ENCODE data around the gene MYCL.

Gene MYCL, protein sequence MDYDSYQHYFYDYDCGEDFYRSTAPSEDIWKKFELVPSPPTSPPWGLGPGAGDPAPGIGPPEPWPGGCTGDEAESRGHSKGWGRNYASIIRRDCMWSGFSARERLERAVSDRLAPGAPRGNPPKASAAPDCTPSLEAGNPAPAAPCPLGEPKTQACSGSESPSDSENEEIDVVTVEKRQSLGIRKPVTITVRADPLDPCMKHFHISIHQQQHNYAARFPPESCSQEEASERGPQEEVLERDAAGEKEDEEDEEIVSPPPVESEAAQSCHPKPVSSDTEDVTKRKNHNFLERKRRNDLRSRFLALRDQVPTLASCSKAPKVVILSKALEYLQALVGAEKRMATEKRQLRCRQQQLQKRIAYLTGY

DNA sequence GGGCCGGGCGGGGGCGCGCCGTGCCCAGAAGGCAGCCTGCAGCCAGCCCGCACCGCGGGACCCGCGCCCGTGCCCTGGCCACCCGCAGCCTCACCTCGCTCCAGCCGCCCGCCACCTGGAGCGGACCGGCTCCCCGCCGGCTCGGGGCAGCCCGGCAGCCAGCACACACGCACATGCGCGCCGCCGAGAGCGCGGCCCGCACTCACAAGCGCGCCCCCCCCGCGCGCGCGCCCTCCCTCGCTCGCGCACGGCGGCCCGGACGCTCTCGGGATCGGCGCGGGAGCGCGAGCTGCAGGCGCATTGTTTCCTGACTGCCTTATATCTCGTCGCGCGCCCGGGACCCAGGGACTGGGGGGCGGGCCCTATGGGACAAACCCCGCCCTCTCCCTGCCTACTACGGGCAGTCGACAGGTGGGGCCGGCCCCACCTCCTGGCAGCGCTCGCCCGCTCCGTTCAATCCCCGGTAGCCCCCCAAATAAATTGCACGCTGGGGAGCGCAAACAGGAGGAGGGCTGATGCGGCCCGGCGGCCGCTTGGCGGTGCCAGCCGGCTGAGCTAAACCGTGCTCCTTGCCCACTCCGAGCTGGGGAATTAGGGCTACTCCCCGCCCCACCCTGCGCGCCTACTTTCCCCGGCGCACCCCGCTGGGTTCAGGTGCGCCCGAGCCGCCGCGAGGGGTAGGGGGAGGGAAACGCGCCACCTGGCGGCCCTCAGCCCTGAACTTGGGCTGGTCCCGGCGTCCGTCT lies at the start of gene MYCL:
Gene MYCL (minus strand): TSS at position 204 of the 746 bp plus-strand sequence. CDS start 483 bp downstream, outside the sequence.
- Histone ChIP-seq H3K4me3 (peak within 1 kb of the TSS; percentile 49 to 74 (median 60)), H3K27ac (peak within 1 kb of the TSS in 19 of 21 experiments; percentile 14 to 82 (median 59))

DNA sequence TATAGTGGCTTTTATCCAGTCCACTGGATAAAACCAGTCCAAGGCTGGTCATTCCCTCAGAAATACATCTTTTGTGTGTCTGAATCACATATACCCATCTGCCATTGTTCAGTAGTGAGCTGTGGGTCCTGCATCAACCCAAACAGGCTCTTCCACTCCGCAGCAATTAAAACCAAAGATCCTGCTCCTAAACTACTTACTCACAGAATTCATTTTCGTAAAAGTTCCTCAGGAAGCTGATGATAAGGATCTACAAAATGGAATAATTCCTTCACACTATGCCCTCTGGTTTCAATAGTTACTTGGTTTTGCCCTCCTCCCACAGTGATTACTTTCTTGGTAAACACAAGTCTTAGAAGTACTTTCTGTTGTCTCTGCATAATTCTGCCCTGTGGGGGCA lies 48.2 kb upstream of the MYCL start:
- H3K27ac ChIP-seq = no peak overlapping the region
- H3K4me3 ChIP-seq = no peak overlapping the region

- H3K4me3 ChIP-seq = no peak overlapping the region
- no peak overlapping the region for H3K27ac ChIP-seq
These were observed 45.5 kb upstream of the MYCL start for GRCh38 chr1:39947260-39947659.

DNA sequence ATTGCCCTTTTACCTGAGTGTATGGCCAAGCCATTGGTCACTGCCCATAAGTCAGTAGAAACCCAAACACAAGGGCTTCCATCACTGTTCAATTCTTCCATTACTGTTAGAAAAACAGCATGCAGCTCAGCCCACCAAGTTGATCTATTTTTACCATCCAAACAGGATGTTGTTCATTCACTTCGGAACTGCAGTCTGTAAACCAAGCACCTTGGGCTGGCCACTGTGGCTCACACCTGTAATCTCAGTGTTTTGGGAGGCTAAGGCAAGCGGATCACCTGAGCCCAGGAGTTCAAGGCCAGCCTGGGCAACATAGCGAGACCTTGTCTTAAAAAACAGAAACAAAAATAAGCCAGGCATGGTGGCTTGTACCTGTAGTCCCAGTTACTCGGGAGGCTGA lies 44.5 kb upstream of the MYCL start:
- H3K27ac ChIP-seq = no peak overlapping the region
- H3K4me3 ChIP-seq = no peak overlapping the region

GRCh38 chr1:39944410-39945112 lies 42.8 kb upstream of the MYCL start:
- Histone ChIP-seq H3K4me3 (no peak overlapping the region), H3K27ac (no peak overlapping the region)

DNA sequence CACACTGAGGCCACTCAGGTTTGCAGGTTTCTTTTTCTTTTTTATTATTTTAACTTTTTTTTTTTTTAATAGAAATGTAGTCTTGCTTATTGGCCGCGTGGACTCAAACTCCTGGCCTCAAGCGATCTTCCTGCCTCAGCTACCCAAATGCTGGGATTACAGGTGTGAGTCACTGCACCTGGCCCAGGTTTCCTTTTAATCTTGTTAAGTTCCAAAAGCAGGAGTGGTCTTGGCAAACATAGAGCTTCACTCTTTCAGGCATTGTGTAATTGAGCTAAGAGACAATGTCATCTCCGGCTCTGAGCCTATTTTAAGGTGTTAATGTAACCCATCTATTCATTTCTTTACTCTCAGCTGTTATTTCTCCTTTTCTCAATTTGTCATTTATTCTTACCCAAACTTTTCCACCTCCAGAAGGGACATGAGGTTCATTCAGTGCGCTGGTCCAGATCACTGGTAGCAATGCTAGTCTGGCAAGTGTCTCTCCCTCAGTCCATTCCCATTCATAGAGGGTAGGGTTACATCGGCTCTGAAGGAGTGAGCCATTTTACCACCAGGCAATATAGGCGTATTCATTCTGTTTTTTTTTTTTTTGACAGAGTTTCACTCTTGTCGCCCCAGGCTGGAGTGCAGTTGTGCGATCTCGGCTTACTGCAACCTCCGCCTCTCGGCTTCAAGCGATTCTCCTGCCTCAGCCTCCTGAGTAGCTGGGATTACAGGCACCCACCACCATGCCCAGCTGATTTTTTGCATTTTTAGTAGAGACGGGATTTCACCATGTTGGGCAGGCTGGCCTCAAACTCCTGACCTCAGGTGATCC lies 42.0 kb upstream of the MYCL start:
- H3K27ac ChIP-seq = peak overlapping the region in 5 of 21 experiments; percentile 5 to 42 (median 25)
- no peak overlapping the region for H3K4me3 ChIP-seq

DNA sequence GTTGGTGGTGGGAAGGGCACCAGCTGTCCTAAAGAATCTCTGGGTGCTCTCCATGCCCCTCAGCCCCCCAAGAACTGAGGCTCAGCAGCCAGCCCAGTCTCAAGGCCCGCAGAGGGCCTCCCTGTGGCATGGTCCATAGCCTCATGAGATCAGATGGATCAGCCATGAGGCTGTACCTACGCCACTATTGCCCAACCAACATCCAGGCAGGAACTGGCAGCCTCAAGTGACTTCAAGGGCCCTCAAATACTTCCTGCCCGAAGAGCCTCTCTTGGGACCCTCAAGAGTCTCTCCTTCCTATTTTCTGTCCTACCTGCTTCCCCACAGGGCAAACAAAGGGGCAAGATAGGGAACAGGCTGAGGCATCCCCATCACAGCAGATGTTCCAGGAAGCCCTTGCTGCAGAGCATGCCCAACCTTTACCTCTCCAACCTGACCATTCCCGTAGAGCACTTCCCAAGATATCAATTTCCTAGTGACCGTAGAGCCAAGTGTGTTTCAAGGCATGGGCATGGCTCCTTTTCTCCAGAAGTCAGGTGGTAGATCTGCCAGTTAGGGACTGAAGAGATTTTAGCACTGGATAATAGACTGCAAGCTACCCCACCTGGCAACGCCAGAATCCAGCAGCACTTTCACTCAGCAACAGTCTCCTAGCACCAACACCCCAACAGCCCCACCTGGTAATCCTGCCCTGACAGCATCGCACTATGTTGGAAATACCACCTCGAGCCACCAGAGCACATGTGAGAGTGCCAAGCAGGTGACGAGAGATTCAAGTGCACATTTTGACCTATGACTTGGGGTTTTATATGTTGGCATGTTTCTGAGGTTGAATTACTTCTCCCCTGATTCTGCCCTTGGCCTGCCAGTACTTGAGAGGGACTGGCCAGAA lies 39.5 kb upstream of the MYCL start:
- no peak overlapping the region for H3K4me3 ChIP-seq

GRCh38 chr1:39940253-39940652 lies 38.5 kb upstream of the MYCL start:
- Histone ChIP-seq H3K27ac (peak overlapping the region in 10 of 21 experiments; percentile 1 to 78 (median 57)), H3K4me3 (no peak overlapping the region)

More for the DNA sequence above, 39.5 kb upstream of the MYCL start:
- peak overlapping the region in 10 of 21 experiments; percentile 1 to 78 (median 57) for H3K27ac ChIP-seq

GRCh38 chr1:39938856-39939255 lies 37.1 kb upstream of the MYCL start:
- Histone ChIP-seq H3K27ac (no peak overlapping the region), H3K4me3 (no peak overlapping the region)

DNA sequence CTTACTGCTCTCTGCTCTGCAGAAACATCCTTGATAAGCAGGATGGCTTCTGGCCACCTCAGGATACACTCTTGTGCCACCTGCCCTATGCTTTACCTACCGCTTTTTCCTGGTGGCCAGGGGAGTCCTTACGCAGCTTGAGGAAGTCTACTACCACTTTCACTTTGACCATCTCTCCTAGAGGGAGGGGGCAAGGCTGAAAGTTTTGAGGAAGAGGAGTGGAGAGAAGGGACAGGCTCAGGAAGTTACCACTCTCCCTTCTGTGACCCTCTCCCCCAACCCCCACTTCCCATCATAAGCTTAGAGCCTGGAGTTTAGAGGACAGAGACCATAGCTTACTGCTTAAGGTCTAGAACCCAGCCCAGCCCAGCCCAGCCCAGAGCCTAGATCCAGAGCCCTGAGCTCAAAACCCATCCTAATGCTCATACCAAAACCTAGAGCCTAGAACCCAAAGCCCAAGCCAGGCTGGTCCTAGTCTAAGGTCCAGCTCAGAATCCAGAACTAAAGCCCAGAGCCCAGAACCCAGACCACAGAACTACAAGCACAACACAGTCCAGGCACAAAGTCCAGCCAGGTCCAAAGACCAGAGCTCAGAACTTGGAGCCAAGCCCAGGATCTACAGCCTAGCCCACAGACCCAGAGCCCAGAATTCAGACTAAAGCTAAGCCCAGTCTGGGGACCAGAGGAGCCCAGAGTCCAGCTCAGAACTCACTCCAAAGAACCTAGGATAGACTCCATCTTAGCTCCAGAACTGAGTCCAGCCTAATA lies 35.2 kb upstream of the MYCL start:
- Histone ChIP-seq H3K4me3 (no peak overlapping the region), H3K27ac (peak overlapping the region in 4 of 21 experiments; percentile 14 to 53 (median 32))

- Histone ChIP-seq H3K27ac (peak overlapping the region in 20 of 21 experiments; percentile 5 to 82 (median 64)), H3K4me3 (no peak overlapping the region)
These were observed 32.5 kb upstream of the MYCL start for GRCh38 chr1:39933956-39934941.

- Histone ChIP-seq H3K27ac (no peak overlapping the region), H3K4me3 (no peak overlapping the region)
These were observed 27.3 kb upstream of the MYCL start for GRCh38 chr1:39928809-39929587.

GRCh38 chr1:39927538-39927937 lies 25.8 kb upstream of the MYCL start:
- Histone ChIP-seq H3K4me3 (no peak overlapping the region), H3K27ac (peak overlapping the region in 3 of 21 experiments; percentile 1 to 52 (median 42))

GRCh38 chr1:39926820-39927219 lies 25.1 kb upstream of the MYCL start:
- H3K4me3 ChIP-seq = no peak overlapping the region
- H3K27ac ChIP-seq = peak overlapping the region in 4 of 21 experiments; percentile 1 to 52 (median 44)

GRCh38 chr1:39926343-39926793 lies 24.7 kb upstream of the MYCL start:
- Histone ChIP-seq H3K4me3 (no peak overlapping the region), H3K27ac (peak overlapping the region in 3 of 21 experiments; percentile 1 to 45 (median 42))

Measured in skin epidermis (tissue), 12 donors.